BLaER1 (cell line): ENCODE results near the gene WDR75.
A peak's percentile ranks its signal among the peaks of the same experiment; 100 is the strongest.

Experiments
- H3K27ac ChIP-seq: shearing (Covaris generic); formaldehyde crosslinking; 2 replicates; pipeline ENCODE4 v1.8.1; 2022
- H3K27me3 ChIP-seq: shearing (Covaris generic); formaldehyde crosslinking; 2 replicates; pipeline ENCODE4 v1.8.1; 2022
- H3K36me3 ChIP-seq: shearing (Covaris generic); formaldehyde crosslinking; 2 replicates; pipeline ENCODE4 v1.8.1; 2022
- H3K4me1 ChIP-seq: shearing (Covaris generic); formaldehyde crosslinking; 2 replicates; pipeline ENCODE4 v1.8.1; 2022
- H3K4me2 ChIP-seq: shearing (Covaris generic); formaldehyde crosslinking; 2 replicates; pipeline ENCODE4 v1.8.1; 2022
- H3K4me3 ChIP-seq: shearing (Covaris generic); formaldehyde crosslinking; 2 replicates; pipeline ENCODE4 v1.8.1; 2022
- H3K9ac ChIP-seq: shearing (Covaris generic); formaldehyde crosslinking; 2 replicates; pipeline ENCODE4 v1.8.1; 2022
- H3K9me3 ChIP-seq: shearing (Covaris generic); formaldehyde crosslinking; 2 replicates; pipeline ENCODE4 v1.8.1; 2022
- H4K20me1 ChIP-seq: shearing (Covaris generic); formaldehyde crosslinking; 2 replicates; pipeline ENCODE4 v1.8.1; 2022
- Cebpa-rat ChIP-seq: shearing (Covaris generic); IDR thresholded peaks from 2 replicates; pipeline ENCODE4 v1.8.1; 2022

Gene WDR75

DNA sequence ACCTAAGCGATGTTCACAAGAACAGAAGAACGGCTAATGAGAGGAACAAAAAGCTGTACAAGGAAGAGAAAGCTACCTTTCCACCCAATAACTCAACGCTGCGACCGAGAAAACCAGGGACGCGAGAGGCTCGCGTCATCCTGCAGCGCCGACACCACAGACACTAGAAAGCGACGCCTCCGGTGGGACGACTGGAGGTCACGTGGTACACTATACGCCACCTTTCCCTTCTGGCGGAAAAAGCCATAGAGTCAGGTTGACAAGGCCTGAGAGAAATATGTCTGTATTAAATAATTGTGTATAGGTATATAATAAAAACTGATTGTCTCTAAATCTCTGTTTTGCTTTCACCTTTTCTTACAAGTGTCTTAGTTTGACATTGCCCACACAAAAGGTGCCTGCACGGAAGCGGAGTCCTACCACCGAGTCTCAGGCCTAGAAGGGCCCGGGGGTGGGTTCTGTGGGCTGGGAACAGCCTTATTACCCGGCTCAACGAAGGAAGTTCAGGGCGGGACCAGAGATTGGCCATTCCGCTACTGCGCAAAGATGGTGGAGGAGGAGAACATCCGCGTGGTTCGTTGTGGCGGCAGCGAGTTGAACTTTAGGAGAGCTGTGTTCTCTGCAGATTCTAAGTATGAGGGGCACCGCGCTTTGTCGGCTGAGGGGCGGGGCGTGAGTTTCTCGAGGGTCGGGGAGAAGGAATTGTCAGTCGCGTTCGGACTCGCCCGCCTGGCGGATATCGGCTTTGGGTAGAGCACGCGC lies at the start of gene WDR75:
Gene WDR75, plus strand, starts transcription at position 528 of the 762 bp plus-strand sequence. Its CDS starts 19 bp downstream, at position 547.
- TF ChIP-seq Cebpa-rat: no peak
- Histone ChIP-seq H4K20me1 (peaks cover 31% of the 10 kb centered on the region), H3K4me2 (peak within 1 kb of the TSS; percentile 74), H3K27ac (peak within 1 kb of the TSS; percentile 89), H3K9me3 (no peaks in the 10 kb centered on the region), H3K27me3 (no peaks in the 10 kb centered on the region), H3K4me1 (peaks cover 24% of the 10 kb centered on the region), H3K4me3 (peak within 1 kb of the TSS; percentile 82), H3K36me3 (peaks cover 20% of the 10 kb centered on the region), H3K9ac (peak within 1 kb of the TSS; percentile 89)

DNA sequence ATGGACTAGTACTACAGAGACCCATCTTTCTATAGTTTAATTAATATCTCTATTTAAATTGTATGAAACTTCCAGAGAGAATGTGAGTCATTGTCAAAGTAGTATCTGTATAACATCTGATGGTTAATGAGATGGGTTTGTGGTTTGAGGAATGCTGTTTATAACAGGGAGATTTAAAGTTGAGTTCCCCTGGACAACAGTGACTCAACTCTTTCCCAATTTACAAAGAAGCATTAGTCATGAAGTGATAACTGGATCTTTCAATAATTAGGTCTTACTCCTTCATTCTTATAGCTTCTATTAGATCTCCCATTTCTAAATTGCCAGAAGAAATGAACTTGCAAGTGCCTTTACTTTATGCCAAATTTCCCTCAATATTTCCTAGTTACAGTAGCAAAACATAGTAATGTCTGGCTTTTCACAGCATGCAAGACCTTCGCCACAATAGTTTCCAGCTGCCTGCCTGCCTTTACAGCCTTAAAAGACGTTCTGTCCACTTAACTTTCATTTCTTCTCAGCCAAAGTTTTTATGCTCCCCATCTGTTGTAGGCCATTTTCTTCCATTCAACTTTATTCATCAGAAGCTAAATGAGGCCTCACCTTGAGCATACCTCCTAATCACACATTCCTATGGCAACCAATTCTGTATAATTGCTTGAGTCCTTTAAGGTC lies 47.7 kb upstream of the WDR75 start:
- no peaks in the 10 kb centered on the region for H4K20me1 ChIP-seq
- H3K4me3 ChIP-seq: no peak overlapping the region
- H3K4me1 ChIP-seq: no peaks in the 10 kb centered on the region
- H3K9me3 ChIP-seq: no peaks in the 10 kb centered on the region
- no peak overlapping the region for H3K27ac ChIP-seq
- H3K9ac ChIP-seq: no peak overlapping the region
- TF ChIP-seq Cebpa-rat: no peak
- no peak overlapping the region for H3K4me2 ChIP-seq
- H3K27me3 ChIP-seq: no peaks in the 10 kb centered on the region
- no peaks in the 10 kb centered on the region for H3K36me3 ChIP-seq

DNA sequence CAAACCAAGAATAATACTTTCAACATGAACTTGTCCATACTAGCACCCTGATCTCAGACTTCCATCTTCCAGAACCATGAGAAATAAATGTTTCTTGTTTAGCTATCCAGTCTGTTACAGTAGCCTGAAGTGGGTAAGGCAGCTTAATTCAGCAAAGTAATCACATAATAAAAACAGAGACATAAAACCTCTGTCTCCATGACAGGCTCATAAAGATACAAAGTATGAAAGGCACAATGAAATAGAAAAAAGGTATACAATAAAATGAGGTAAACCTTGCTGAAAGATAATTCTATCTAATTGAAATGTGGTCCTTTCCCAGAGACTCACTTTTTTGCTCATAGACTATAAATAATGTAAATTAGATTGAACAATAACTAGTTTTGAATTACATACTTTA lies 46.7 kb upstream of the WDR75 start:
- Histone ChIP-seq H3K4me3 (no peak overlapping the region), H3K27ac (no peak overlapping the region), H3K4me2 (no peak overlapping the region), H3K9me3 (no peaks in the 10 kb centered on the region), H3K4me1 (no peaks in the 10 kb centered on the region), H4K20me1 (no peaks in the 10 kb centered on the region), H3K27me3 (no peaks in the 10 kb centered on the region), H3K9ac (no peak overlapping the region), H3K36me3 (no peaks in the 10 kb centered on the region)
- no peak for TF ChIP-seq Cebpa-rat

DNA sequence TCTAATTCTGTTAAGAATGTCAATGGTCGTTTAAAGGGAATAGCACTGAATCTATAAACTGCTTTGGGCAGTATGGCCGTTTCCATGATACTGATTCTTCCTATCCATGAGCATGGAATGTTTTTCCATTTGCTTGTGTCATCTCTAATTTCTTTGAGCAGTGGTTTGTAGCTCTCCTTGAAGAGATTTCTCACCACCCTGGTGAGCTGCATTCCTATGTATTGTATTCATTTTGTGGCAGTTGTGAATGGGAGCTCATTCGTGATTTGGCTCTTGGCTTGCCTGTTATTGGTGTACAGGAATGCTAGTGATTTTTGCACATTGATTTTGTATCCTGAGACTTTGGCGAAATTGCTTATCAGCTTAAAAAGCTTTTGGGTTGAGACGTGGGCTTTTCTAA lies 38.3 kb upstream of the WDR75 start:
- Histone ChIP-seq H3K27ac (no peak overlapping the region), H3K4me2 (no peak overlapping the region), H3K4me3 (no peak overlapping the region), H3K4me1 (no peaks in the 10 kb centered on the region), H3K27me3 (no peaks in the 10 kb centered on the region), H3K9me3 (no peaks in the 10 kb centered on the region), H3K36me3 (no peaks in the 10 kb centered on the region), H4K20me1 (no peaks in the 10 kb centered on the region), H3K9ac (no peak overlapping the region)
- TF ChIP-seq Cebpa-rat: no peak

- Histone ChIP-seq H3K9me3 (no peaks in the 10 kb centered on the region), H3K36me3 (no peaks in the 10 kb centered on the region), H3K27ac (no peak overlapping the region), H3K9ac (no peak overlapping the region), H3K4me2 (no peak overlapping the region), H3K4me1 (no peaks in the 10 kb centered on the region), H4K20me1 (no peaks in the 10 kb centered on the region), H3K27me3 (no peaks in the 10 kb centered on the region), H3K4me3 (no peak overlapping the region)
- no peak for TF ChIP-seq Cebpa-rat
Observed at GRCh38 chr2:189406586-189407233, 34.6 kb upstream of the WDR75 start.

- TF ChIP-seq Cebpa-rat: no peak
- no peak overlapping the region for H3K4me3 ChIP-seq
- no peaks in the 10 kb centered on the region for H3K27me3 ChIP-seq
- H3K27ac ChIP-seq: no peak overlapping the region
- H3K9me3 ChIP-seq: no peaks in the 10 kb centered on the region
- no peak overlapping the region for H3K9ac ChIP-seq
- H4K20me1 ChIP-seq: no peaks in the 10 kb centered on the region
- H3K4me1 ChIP-seq: no peaks in the 10 kb centered on the region
- H3K36me3 ChIP-seq: no peaks in the 10 kb centered on the region
- H3K4me2 ChIP-seq: no peak overlapping the region
Observed at GRCh38 chr2:189407281-189408209, 33.7 kb upstream of the WDR75 start.

- Histone ChIP-seq H3K36me3 (no peaks in the 10 kb centered on the region), H3K4me1 (no peaks in the 10 kb centered on the region), H3K4me2 (no peak overlapping the region), H3K9me3 (no peaks in the 10 kb centered on the region), H4K20me1 (no peaks in the 10 kb centered on the region), H3K4me3 (no peak overlapping the region), H3K9ac (no peak overlapping the region), H3K27me3 (no peaks in the 10 kb centered on the region), H3K27ac (no peak overlapping the region)
- no peak for TF ChIP-seq Cebpa-rat
Observed at GRCh38 chr2:189408294-189408693, 33.0 kb upstream of the WDR75 start.

GRCh38 chr2:189409131-189409530 lies 32.1 kb upstream of the WDR75 start:
- no peaks in the 10 kb centered on the region for H3K27me3 ChIP-seq

GRCh38 chr2:189409647-189410046 lies 31.6 kb upstream of the WDR75 start:
- H3K27me3 ChIP-seq: no peaks in the 10 kb centered on the region
- no peaks in the 10 kb centered on the region for H3K36me3 ChIP-seq
- H3K9ac ChIP-seq: no peak overlapping the region
- TF ChIP-seq Cebpa-rat: no peak
- no peak overlapping the region for H3K4me2 ChIP-seq
- no peak overlapping the region for H3K27ac ChIP-seq
- H3K4me1 ChIP-seq: no peaks in the 10 kb centered on the region
- no peak overlapping the region for H3K4me3 ChIP-seq
- H3K9me3 ChIP-seq: no peaks in the 10 kb centered on the region
- no peaks in the 10 kb centered on the region for H4K20me1 ChIP-seq

More at GRCh38 chr2:189409131-189409530, 32.1 kb upstream of the WDR75 start:
- Histone ChIP-seq H3K4me1 (no peaks in the 10 kb centered on the region), H3K9me3 (no peaks in the 10 kb centered on the region), H3K36me3 (no peaks in the 10 kb centered on the region), H3K4me3 (no peak overlapping the region), H3K9ac (no peak overlapping the region), H3K27ac (no peak overlapping the region), H3K4me2 (no peak overlapping the region), H4K20me1 (no peaks in the 10 kb centered on the region)
- TF ChIP-seq Cebpa-rat: no peak
